Activated naive CD8-positive, alpha-beta T cell treated with anti-CD3 and anti-CD28 coated beads, Interleukin-2, amount 50 U/mL, for 16 hours (primary cell): Measurements from ENCODE around the gene KCNT1.

Source experiments
- DNase-seq: peaks from one replicate; pipeline ENCODE4 v3.0.0-alpha.2; 2020; ENCODE audit warnings: low read depth, low spot score

The KCNT1 gene

DNA sequence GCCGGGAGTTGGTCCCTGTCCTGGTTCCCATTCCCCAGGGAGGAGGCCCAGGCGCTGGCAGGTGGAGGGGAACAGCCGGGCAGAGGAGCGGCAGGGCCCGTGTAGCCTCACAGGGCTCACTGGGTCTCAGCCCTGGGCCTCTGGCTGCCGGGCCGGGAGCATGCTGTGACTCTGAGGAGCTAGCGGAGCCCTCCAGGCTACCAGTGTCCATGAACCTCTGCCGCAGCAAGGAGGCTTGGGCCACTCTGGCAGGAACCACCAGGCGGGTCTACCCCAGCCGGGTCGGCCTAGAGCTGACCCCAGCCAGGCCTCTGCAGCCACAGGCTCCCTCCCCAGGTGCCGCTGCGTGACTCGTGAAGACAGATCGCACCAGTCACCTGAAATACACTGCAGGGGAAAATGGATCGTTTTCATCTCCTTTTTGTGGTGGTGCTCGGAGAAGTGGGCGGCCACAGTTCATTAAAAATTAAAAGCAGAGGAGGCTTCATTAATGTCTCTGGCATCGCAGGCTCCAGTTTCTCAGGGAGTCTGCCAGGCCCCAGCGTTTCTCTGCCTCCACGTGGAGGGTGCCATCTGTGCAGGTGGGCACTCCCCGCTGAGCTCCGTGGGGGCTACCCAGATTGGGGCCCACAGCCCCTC is 43.8 kb downstream of the KCNT1 start:
- no peak for DNase-seq

DNA sequence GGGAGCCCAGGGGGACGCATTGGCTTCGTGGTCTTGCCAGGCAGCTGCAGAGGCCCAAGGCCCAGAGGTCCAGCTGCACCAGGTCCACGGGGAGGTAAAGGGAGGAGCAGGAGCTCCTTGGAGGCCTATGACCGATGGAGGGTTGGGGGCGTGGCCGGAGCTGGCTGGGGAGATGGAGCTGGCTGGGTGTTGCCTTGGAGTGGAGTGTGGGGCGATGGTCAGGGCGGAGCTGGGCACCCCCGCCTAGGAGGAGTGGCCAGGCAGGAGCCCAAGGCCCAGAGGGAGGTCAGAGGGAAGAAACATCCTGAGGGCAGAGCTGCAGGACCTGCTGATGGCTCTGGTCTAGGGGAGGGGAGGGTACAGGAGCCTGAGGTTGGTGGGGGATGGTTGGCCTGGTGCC is 44.6 kb downstream of the KCNT1 start:
- DNase-seq, result no peak

DNA sequence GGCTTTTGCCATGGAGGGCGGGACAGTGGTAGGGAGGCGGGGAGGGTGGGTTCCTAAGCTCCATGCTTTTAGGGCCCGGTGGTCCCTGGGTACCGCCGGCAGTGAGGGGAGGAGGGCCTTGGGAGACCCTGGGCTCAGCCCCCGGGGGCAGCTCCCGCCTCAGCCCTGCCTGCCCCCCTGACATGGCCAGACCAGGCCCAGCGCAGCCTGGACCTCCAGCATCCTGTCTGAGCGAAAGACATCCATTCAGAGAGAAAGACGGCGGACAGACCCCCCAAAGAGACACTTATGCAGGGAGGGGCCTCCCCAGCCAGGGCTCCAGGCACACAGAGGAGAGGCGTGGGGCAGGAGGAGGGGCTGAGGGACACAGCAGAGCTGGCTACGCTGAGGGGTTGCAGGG is 45.3 kb downstream of the KCNT1 start:
- no peak for DNase-seq

DNA sequence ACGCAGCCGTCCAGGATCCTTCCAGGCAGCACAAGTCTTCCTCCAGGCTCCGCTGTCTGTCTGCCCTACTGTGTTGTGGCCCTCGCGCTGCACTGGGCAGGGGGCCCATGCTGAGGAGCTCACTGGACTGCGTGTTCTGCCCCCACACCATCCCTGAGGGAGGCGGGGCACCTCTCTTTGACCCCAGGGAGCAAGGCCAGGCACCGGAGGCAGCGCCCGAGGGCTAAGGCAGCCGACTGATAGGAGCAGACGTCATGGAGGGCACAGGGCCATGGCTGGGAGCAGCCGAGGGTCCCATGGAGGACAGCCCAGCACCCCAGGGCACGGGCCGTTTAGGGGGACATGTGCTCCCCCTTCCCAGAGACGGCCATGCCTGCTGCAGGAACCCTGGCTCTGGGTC is 46.7 kb downstream of the KCNT1 start:
- DNase-seq, result no peak

DNA sequence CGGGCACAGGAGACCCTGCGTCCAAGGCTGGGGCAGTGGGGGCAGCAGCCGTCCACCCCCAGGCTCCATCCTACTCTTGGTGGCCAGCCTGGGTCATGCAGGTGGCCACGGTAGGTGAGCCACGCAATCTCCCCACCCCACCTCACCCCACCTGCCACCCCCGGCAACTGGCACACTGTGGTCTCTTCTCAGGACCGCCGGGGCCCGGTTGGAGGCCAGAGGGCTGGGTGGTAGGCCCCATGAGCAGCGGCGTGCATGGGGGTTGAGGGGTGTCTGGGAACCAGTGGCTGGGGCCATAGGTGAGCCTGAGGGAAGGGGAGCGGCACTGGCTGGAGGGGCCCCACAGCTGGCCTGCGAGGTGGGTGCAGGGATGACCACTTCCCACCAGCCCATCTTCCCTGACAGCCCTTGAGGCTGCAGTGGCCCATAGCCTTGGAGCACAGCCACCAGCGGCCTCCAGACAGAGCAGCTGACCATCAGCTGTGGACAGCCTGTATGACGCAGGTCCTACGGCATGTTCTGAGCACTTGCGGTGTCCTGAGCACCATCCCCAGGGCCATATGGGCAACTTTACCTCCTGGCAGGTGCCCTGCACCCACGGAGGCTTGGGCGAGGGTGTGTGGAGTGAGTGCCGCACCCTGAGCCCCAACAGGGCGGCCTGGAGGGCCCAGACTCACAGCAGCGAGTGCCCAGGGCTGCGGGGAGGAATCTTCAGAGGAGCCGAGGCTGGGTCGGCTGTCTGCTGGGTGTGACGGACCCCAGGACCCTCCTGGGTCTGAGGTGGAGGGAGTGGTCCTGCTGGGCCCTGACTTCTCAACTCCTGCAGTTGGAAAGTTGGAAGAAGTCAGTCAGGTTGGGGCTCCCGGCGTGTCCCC is 47.4 kb downstream of the KCNT1 start:
- no peak for DNase-seq

DNA sequence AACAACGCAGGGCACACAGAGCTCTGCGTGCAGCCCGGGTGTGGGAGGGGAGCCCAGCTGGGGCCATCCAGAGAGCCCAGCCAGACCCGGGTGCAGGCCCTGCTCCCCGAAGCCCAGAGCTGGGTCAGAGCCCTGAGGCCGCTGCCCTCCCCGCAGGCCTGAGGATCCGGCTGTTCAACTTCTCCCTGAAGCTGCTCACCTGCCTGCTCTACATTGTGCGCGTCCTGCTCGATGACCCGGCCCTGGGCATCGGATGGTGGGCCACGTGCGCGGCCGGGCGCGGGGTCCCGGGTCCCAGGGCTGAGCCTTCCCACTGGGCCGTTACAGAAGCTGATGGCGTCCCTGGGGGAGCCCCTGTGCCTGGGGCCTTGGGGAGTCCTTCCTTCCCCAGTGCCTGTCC is 48.8 kb downstream of the KCNT1 start:
- no peak for DNase-seq

DNA sequence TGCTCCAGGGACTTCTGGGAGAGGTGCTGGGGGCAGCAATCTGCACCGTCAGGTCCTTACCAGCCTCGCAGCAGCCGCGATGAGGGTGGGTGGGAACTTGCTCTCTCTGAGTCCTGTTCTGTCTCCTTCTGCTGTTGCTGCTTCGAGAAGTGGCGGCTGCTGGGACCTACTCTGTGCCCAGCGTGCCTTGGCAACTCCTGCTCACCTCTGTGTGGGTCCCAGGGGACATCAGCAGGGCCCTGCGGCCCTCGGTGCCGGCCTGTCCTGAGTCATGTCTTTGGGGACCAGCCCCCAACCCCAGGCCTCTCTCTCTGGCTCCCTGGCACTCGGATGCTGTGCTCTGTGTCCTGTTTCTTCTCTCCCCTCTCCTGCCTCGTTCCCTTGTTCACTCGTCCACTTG is 49.5 kb downstream of the KCNT1 start:
- DNase-seq, result no peak

DNA sequence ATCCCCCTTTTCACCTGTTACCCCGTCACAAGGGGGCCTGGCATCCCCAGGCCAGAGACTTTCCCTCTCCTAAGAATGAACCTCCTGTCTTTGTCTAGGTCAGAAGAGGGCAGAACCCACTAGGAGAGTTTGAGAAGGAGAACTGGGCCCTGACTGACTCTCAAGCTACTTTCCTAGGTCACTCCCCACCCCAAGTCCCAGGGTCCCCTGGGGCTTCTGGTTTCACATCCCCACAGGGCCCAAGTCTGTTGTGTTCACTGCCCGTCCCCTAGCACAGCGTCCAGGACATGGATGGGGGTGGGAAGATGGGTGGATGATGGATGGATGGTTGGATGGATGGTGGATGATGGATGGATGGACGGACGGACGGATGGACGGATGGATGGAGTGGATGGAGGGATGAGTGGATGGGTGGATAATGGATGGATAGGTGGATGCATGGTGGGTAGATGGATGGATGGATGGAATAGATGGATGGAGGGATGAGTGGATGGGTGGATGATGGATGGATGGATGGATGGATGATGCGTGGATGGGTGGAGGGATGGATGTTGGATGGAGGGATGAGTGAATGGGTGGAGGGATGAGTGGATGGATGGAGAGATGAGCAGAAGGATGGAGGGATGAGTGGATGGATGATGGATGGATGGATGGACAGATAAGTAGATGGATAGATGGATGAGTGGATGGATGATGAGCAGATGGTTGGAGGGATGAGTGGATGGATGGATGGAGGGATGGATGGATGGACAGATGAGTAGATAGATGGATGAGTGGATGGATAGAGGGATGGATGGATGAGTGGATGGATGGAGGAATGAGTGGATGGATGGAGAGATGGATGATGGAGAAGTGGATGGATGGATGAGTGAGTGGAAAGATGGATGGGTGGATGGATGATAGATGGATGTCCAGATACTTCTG is 50.6 kb downstream of the KCNT1 start:
- DNase-seq, result no peak

DNA sequence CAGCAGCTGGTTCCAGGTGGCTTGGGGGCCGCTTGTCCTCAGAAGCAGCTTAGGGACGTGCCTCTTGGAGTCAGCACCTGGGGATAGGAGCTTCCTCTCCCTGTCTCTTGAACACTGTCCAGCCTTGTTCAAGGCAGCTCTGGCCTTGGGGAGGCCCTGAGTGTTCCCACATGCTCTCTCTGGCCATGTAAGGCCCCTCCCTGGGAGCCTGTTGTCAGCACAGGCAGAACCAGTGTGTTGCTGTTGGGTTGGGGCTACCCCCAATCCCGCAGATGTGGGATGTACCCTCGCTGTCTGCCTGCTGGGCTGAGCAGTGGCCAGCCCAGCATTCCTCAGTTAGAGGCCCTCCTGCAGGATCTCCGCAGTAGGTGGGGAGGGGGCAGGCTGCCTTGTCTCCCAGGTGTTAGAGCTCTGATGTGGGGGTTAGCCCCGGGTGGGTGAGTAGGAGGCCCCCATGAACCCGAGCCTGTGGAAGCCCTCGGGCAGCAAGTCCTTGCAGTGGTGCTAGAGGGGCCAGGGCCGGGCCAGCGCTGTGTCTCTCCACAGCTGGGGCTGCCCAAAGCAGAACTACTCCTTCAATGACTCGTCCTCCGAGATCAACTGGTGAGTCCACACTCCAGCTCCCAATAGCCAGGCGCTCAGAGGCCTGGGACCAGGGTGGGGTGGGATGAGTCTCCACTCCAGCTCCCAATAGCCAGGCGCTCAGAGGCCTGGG is 51.6 kb downstream of the KCNT1 start:
- no peak for DNase-seq

DNA sequence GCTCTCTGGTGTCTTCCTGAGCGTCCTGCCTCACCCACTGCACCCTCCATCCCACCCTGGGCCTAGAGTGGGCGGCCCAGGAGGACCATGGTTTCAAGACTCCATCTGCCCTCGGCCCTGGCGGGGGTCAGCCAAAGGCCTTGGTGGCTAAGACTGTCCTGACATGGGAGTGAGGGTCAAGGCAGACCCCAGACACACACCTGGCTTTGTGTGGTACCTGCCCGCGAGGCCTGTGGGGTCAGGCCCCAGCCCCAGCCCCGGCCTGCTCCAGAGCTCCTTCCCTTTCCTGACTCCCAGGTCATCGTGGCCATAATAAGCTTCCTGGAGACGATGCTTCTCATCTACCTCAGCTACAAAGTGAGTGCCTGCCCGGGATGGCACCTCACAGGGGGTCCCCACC is 54.6 kb downstream of the KCNT1 start:
- DNase-seq, result no peak

DNA sequence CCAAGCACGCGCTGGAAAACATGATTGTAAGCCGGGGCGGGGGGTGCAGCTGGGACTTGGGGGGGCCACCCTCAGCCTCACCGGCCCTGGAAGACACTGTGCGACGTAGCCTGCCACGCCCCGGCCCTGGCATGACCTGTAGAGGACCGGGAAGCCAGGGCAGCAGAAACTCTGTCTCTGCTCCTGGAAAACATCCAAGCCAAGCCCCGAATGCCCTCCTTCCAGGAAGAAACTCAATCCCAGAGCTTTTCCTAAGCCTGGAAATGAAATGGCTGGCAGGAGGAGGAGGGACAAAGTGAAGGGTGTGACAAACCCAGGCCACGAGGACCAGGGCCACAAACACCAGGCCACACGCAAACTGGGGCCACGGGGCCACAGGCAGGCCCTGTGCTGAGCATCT is 55.4 kb downstream of the KCNT1 start:
- no peak for DNase-seq

DNA sequence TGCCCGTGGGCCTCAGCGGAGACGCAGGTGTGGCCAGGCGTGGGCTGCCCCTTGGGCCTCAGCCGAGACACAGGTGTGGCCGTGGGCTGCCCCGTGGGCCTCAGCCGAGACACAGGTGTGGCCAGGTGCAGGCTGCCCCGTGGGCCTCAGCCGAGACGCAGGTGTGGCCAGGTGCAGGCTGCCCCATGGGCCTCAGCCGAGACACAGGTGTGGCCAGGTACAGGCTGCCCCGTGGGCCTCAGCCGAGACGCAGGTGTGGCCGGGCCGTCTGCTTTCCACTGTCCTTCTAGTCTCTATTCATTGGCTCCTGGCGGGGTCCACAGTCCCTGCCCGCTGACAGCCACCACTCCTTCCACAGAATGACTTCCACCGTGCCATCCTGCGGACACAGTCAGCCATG is 56.1 kb downstream of the KCNT1 start:
- DNase-seq, result no peak

DNA sequence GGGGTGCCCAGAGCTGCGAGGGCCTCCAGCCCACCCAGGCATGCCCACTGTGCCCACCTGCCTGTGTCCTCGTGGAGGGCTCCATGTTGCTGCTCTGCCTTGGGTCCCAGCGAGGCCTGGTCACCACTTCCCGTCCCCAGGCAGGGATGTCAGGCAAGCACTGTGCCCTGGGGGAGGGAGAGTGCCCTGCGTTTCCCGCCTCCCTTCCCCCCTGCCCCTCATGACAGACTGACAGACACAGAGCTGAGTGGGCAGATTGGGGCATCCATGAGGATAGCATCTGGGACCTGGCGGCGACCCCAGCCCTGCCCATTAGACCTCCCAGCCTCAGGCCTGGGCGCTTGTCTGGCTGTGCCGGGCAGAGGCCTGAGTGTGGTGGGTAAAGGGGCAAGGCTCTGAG is 56.9 kb downstream of the KCNT1 start:
- DNase-seq, result no peak

DNA sequence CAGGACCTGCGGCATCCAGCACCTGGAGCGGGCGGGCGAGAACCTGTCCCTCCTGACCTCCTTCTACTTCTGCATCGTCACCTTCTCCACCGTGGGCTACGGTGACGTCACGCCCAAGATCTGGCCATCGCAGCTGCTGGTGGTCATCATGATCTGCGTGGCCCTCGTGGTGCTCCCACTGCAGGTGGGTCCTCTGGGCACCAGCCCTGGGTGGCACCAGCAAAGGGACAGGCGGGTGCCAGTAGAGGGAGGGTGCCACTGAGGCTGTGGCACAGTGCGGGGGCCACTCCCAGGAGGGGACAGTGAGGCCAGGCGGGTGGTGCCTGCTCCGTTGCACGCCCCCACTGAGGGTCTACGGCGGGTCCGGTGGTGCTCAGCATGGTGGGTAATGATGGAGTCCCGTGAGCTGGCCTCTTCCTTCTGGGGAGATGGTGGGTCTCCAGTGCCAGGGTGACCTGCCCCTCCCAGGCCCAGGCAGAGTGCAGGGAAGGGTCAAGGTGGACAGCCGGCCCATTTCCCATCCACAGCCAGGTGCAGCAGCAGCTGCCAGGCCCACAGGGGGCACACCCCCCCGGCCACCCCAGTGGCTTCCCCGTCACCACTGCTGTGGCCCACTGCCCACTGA is 57.8 kb downstream of the KCNT1 start:
- no peak for DNase-seq

DNA sequence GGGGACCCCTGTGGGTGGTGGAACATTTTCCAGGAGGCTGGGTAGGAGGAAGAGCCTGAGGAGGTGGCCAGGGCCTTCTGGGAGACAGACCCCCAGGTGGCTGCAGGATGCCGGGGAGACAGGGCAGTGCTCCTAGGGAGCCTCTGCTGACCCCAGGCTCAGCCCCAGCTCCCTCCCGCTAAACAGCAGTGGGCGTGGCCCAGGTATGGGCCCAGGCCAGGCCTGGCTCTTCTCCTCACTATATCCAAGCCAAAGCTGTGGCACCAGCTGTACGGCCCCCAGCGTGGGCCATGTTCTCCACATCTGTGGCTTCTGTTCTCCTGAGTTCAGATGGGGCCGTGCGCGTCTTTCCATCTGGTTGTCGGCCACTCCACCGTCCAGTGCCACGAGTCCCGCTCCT is 58.5 kb downstream of the KCNT1 start:
- DNase-seq, result no peak

DNA sequence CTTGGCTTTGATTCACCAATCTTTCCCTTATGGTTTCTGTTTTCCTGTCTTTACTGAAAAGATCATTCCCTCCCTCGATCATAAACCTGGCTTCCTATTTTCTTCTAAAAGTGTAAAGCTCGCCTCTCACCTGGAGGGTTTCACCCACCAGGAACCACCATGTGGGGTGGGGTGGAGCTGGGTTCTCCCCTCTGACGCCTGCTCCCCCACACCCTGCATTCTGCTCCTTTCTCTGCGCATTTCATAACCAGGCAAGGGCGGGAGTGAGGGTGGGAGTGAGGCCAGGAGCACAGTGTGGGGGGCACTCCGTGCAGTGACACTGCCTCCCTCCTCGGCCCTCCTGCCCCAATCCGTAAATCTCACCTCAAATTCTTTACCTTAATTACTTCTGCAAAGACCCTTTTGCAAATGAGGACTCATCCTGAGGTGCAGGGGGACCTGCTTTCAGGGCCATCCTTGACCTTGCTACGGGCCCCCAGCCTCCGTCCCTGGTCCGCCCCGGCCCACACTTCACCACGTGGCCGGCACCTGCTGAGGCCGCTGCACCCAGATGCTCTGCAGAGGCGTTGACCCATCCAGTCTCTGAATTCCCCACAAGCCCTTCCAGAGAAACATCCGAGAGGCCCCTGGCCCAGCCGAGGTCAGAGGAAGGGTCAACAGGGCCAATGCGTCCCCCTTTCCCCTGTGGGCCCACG is 59.3 kb downstream of the KCNT1 start:
- DNase-seq, result no peak

DNA sequence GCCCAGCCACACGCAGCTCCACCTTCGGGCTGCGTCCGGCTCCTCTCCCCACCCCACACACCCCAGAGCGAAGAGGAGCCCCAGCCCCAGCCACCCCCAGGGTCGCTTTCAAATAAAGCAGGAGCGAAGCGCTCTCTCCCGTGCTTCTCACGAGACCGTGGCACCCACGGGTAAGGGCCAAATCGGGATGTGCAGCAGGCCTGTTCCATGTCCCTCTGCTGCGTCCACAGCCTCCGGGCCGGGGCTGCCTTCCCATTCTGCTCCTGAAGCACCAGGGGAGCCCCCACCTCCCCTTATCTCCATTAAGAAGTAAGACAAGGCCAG is 59.8 kb downstream of the KCNT1 start:
- no peak for DNase-seq

DNA sequence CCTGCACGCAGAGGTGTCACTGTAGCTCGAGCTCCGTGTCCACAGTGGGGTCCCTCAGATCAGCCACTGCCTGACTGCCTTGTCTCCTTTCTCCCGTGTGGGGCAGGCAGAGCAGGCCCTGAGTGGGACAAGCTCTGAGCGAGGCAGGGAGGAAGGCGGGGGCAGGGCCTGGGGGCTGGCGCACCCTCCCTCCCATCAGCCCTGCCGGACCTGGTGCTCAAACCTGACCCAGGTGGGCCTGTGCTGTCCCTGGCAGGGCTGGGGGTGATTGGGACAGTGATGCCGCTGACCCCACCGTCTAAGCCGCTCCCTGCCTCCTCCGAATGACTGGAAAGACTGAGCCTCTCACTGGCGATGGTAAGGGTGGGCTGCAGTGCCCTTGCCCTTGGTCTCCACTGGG is 60.9 kb downstream of the KCNT1 start:
- no peak for DNase-seq

DNA sequence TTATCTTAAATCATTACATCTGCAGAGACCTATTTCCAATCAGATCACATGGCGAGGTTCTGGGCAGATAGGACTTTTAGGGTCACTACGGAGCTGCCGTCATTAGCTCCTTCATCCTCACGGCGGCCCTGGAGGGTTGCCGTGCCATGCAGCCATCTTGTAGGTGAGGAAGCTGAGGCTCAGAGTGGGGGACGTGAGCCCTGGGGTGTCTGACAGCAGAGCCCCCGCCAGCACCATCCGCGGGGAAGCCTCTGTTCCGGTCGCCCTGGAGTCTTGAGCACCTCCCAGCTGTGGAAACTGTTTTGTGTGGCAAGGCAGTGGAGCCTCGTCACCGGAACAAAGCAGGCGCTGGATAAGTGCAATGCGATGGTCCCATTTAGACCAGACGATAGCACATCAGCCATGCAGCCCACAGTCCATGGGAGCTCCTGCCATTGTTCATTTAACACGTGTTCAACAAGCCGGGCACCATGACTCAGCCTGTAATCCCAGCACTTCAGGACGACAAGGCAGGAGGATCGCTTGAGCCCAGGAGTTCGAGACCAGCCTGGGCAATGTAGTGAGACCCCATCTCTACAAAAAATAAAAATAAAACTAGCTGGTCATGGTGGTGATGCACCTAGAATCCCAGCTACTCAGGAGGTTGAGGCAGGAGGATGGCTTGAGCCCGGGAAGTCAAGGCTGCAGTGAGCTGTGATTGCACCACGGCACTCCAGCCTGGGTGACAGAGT is 61.9 kb downstream of the KCNT1 start:
- DNase-seq, result no peak

DNA sequence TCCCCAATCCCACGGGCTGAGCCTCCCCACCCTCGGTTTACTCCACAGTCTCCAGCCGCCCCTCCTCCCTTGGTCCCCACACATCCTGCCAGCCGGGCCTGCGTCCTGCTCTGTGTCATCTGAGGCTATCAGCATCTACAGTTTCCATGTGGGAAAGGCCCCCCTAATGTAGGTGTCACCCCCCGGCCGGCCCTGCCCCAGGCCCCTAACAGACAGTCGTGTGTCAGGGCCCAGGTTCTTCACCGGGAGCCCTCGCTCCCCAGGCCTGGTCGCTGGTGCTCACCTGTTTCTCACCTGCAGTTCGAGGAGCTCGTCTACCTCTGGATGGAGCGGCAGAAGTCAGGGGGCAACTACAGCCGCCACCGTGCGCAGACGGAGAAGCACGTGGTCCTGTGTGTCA is 62.7 kb downstream of the KCNT1 start:
- DNase-seq, result no peak
